ENCODE data around the gene TRAF2.

DNA sequence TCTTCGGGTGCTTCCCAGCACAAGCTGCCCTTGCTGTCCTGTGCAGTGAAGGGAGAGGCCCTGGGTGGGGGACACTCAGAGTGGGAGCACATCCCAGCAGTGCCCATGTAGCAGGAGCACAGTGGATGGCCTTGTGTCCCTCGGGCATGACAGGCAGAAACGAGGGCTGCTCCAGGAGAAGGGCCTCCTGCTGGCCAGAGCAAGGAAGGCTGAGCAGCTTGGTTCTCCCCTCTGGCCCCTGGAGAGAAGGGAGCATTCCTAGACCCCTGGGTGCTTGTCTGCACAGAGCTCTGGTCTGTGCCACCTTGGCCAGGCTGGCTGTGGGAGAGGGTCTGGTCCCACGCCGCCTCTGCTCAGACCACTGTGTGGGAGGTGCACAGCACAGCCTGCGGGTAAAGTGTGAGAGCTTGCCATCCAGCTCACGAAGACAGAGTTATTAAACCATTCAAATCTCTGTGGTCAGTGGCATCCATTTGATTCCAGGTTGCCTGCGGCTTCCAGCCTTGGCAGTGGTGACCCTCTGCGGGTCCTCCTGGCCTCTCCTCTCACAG, 39.9 kb downstream of the TRAF2 start:
- TF ChIP-seq CHD2 (IDR thresholded peaks at IDR 0.05; ENCODE audit: low read length, partially characterized antibody) (no peak), NFE2L2 (conservative IDR thresholded peaks at IDR 0.05; ENCODE audit: low read length) (no peak), CBX2 (IDR thresholded peaks at IDR 0.05; ENCODE audit: borderline replicate concordance, low read depth) (no peak), POLR2A (IDR thresholded peaks at IDR 0.05; ENCODE audit: low read length) (no peak), CHD4 (IDR thresholded peaks at IDR 0.05; ENCODE audit: borderline replicate concordance) (no peak)
- TF ChIP-seq, protein P1, sequence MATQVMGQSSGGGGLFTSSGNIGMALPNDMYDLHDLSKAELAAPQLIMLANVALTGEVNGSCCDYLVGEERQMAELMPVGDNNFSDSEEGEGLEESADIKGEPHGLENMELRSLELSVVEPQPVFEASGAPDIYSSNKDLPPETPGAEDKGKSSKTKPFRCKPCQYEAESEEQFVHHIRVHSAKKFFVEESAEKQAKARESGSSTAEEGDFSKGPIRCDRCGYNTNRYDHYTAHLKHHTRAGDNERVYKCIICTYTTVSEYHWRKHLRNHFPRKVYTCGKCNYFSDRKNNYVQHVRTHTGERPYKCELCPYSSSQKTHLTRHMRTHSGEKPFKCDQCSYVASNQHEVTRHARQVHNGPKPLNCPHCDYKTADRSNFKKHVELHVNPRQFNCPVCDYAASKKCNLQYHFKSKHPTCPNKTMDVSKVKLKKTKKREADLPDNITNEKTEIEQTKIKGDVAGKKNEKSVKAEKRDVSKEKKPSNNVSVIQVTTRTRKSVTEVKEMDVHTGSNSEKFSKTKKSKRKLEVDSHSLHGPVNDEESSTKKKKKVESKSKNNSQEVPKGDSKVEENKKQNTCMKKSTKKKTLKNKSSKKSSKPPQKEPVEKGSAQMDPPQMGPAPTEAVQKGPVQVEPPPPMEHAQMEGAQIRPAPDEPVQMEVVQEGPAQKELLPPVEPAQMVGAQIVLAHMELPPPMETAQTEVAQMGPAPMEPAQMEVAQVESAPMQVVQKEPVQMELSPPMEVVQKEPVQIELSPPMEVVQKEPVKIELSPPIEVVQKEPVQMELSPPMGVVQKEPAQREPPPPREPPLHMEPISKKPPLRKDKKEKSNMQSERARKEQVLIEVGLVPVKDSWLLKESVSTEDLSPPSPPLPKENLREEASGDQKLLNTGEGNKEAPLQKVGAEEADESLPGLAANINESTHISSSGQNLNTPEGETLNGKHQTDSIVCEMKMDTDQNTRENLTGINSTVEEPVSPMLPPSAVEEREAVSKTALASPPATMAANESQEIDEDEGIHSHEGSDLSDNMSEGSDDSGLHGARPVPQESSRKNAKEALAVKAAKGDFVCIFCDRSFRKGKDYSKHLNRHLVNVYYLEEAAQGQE (IDR thresholded peaks at IDR 0.05), result no peak
- TF ChIP-seq, protein P2, sequence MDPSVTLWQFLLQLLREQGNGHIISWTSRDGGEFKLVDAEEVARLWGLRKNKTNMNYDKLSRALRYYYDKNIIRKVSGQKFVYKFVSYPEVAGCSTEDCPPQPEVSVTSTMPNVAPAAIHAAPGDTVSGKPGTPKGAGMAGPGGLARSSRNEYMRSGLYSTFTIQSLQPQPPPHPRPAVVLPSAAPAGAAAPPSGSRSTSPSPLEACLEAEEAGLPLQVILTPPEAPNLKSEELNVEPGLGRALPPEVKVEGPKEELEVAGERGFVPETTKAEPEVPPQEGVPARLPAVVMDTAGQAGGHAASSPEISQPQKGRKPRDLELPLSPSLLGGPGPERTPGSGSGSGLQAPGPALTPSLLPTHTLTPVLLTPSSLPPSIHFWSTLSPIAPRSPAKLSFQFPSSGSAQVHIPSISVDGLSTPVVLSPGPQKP (IDR thresholded peaks at IDR 0.05; ENCODE audit: low read depth, low read length), result no peak
- TF ChIP-seq, protein P3, sequence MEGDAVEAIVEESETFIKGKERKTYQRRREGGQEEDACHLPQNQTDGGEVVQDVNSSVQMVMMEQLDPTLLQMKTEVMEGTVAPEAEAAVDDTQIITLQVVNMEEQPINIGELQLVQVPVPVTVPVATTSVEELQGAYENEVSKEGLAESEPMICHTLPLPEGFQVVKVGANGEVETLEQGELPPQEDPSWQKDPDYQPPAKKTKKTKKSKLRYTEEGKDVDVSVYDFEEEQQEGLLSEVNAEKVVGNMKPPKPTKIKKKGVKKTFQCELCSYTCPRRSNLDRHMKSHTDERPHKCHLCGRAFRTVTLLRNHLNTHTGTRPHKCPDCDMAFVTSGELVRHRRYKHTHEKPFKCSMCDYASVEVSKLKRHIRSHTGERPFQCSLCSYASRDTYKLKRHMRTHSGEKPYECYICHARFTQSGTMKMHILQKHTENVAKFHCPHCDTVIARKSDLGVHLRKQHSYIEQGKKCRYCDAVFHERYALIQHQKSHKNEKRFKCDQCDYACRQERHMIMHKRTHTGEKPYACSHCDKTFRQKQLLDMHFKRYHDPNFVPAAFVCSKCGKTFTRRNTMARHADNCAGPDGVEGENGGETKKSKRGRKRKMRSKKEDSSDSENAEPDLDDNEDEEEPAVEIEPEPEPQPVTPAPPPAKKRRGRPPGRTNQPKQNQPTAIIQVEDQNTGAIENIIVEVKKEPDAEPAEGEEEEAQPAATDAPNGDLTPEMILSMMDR (IDR thresholded peaks at IDR 0.05), result 0 out of 3 replicates have a peak, but pooled peaks have one; percentile 12
